Measurements from ENCODE around the gene INVS. TPM values are rescaled to one million over a fixed set of nuclear protein-coding genes. Genes with fewer than 3 reads are reported as not detected.

INVS gene
- total and polyA plus RNA-seq, 2 of the 13 experiments (the other 11 are each of a cell fraction or from before 2014, with no cell fraction given): 11.3 to 16.3 TPM

- TF ChIP-seq, protein P1, sequence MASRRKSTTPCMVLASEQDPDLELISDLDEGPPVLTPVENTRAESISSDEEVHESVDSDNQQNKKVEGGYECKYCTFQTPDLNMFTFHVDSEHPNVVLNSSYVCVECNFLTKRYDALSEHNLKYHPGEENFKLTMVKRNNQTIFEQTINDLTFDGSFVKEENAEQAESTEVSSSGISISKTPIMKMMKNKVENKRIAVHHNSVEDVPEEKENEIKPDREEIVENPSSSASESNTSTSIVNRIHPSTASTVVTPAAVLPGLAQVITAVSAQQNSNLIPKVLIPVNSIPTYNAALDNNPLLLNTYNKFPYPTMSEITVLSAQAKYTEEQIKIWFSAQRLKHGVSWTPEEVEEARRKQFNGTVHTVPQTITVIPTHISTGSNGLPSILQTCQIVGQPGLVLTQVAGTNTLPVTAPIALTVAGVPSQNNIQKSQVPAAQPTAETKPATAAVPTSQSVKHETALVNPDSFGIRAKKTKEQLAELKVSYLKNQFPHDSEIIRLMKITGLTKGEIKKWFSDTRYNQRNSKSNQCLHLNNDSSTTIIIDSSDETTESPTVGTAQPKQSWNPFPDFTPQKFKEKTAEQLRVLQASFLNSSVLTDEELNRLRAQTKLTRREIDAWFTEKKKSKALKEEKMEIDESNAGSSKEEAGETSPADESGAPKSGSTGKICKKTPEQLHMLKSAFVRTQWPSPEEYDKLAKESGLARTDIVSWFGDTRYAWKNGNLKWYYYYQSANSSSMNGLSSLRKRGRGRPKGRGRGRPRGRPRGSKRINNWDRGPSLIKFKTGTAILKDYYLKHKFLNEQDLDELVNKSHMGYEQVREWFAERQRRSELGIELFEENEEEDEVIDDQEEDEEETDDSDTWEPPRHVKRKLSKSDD (CRISPR knock-in tag; IDR thresholded peaks at IDR 0.05; ENCODE audit: low read depth): no peak
- TF ChIP-seq RXRB (CRISPR knock-in tag; IDR thresholded peaks at IDR 0.05; ENCODE audit: borderline replicate concordance) (peak; percentile 38; the same call in 1 of the 2 replicates), ZNF562 (CRISPR knock-in tag; IDR thresholded peaks at IDR 0.05; ENCODE audit: borderline replicate concordance) (no peak), REXO4 (CRISPR knock-in tag; IDR thresholded peaks at IDR 0.05; ENCODE audit: borderline replicate concordance) (no peak), ZBTB42 (CRISPR knock-in tag; IDR thresholded peaks at IDR 0.05) (no peak), ZNF451 (CRISPR knock-in tag; IDR thresholded peaks at IDR 0.05) (no peak), HES4 (CRISPR knock-in tag; IDR thresholded peaks at IDR 0.05; ENCODE audit: borderline replicate concordance) (0 out of 2 replicates have a peak, but pooled peaks have one; percentile 55), TERF1 (CRISPR knock-in tag; IDR thresholded peaks at IDR 0.05) (no peak), HMG20A (CRISPR knock-in tag; IDR thresholded peaks at IDR 0.05; ENCODE audit: borderline replicate concordance) (no peak), ZNF792 (CRISPR knock-in tag; IDR thresholded peaks at IDR 0.05) (no peak; the same call in 1 of the 2 replicates), SKI (IDR thresholded peaks at IDR 0.05; ENCODE audit: partially characterized antibody) (no peak), ZNF703 (CRISPR knock-in tag; IDR thresholded peaks at IDR 0.05; ENCODE audit: borderline replicate concordance) (no peak), PAXIP1 (CRISPR knock-in tag; conservative IDR thresholded peaks at IDR 0.05) (no peak), ZNF614 (CRISPR knock-in tag; IDR thresholded peaks at IDR 0.05; ENCODE audit: borderline replicate concordance) (peak; percentile 42; the same call in 1 of the 2 replicates), NCOA2 (CRISPR knock-in tag; IDR thresholded peaks at IDR 0.05) (no peak; the same call in 1 of the 2 replicates), ZFY (CRISPR knock-in tag; IDR thresholded peaks at IDR 0.05) (peak; percentile 98), ZNF513 (CRISPR knock-in tag; conservative IDR thresholded peaks at IDR 0.05) (0 out of 2 replicates have a peak, but pooled peaks have one; percentile 50)
- TF ChIP-seq, protein P2, sequence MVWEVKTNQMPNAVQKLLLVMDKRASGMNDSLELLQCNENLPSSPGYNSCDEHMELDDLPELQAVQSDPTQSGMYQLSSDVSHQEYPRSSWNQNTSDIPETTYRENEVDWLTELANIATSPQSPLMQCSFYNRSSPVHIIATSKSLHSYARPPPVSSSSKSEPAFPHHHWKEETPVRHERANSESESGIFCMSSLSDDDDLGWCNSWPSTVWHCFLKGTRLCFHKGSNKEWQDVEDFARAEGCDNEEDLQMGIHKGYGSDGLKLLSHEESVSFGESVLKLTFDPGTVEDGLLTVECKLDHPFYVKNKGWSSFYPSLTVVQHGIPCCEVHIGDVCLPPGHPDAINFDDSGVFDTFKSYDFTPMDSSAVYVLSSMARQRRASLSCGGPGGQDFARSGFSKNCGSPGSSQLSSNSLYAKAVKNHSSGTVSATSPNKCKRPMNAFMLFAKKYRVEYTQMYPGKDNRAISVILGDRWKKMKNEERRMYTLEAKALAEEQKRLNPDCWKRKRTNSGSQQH (CRISPR knock-in tag; IDR thresholded peaks at IDR 0.05; ENCODE audit: low read depth): peak; percentile 31
These were observed at the start of gene INVS, which contains the start of gene ERP44 (continued) for GRCh38 chr9:100098887-100099721.

All from HepG2 (cell line).